GM11168 (cell line): Measurements from ENCODE around the gene SPRY2.

Experiments
- in situ Hi-C: fragments of 300-500 bp; cut with MboI; formaldehyde crosslinking; loops from one replicate; pipeline ENCODE4 v1.12.0; 2022; ENCODE audit warnings: low sequenced_read_pairs; ENCODE audit not compliant: unreplicated experiment

SPRY2 gene

GRCh38 chr13:80314711-80315653 is 25.9 kb downstream of the SPRY2 start:
- in situ Hi-C loops = no loop called here

DNA sequence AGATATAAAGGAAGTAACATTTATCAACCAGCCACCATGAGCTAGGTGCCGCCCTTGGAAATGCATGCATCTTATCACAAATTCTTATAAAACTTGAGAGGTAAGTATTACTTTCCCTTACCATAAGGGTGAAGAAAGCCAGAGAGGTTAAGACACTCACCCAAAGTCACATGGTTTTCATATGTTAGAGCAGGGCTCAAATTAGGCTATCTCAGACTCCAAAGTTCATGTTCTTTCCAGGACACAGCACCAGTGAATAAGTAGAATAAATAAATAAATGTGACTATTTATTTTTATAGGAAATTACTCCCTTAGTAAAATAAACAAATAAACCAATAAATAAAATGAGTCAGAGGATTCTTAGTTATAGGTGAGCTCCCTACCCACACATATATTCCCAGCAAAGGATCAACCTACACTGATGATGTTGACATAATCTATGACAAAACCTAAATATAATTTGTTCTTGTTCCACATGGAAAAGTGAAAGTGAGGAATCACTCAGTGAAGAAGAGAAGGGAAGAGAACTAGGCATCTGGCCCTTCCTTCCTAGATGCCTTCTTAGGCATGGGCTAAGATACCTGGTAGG is 27.2 kb downstream of the SPRY2 start:
- in situ Hi-C loops = no loop called here

GRCh38 chr13:80312967-80313366 is 28.0 kb downstream of the SPRY2 start:
- in situ Hi-C loops = no loop called here

DNA sequence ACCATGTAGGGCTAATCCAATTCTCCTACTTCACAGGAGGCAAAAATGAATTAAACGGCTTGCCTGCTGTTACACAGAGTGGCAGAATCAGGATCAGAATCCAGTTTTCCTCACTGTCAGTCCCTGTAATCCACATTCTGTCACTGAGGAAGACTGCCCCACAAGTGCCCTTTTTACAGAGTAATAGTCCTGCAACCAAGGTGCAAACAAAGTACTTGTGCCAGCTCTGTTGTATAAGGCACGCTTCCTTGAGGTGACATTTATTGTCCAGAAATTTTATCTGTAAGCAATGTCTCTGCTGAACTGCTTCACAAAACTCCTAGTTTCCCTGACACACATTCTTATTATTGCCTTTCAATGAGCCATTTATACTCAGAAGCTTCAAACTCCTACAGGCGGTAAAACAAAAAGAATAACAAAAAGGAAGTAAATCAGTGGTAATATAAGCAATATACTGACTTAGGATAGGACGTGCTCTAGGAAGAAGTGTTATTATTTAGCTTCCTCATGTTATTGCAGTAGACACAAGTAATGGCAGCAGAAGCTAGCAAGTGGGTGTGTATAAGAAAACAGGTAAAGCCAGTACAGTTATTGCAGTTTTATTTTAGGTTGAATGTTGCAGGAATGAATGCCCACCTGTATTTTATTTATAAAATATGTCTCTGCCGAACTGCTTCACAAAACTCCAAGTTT is 28.8 kb downstream of the SPRY2 start:
- in situ Hi-C loops = no loop called here

DNA sequence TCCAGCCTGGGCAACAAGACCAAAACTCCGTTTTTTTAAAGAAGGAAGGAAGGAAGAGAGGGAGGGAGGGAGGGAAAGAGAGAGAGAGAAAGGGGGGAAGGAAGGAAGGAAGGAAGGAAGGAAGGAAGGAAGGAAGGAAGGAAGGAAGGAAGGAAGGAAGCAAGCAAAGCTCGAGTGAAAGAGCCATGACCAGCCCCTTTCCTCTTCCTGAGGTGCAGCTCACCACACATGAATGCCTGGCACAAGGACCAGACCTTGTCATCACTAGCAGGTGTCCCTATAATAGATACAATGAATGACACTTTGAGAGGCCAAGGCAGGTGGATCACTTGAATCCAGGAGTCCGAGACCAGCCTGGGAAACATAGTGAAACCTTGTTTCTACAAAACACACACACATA is 31.0 kb downstream of the SPRY2 start:
- in situ Hi-C loops = no loop called here

- in situ Hi-C loops = no loop called here
Observed at GRCh38 chr13:80307401-80307987, 33.4 kb downstream of the SPRY2 start.

- in situ Hi-C loops = no loop called here
Observed at GRCh38 chr13:80306337-80306972, 34.5 kb downstream of the SPRY2 start.

- in situ Hi-C loops = no loop called here
Observed at GRCh38 chr13:80305737-80306136, 35.2 kb downstream of the SPRY2 start.

GRCh38 chr13:80303225-80303811 is 37.6 kb downstream of the SPRY2 start:
- in situ Hi-C loops = no loop called here

DNA sequence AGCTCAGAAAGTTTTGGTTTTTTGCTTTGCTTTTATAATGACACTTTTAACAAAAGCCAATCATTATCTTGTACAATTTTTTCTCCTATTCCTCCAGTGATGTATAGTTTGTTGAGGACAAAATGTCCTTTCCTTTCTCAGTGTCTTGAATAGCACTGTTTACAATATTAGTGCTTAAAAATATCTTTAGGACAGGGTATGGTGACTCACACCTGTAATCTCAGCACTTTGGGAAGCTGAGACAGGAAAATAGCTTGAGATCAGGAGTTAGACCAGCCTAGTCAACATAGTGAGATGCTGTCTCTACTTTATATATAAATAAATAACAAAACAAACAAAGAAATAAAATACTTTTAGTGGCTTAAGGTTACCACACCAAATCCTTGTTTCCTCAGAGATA is 41.9 kb downstream of the SPRY2 start:
- in situ Hi-C loops = no loop called here

DNA sequence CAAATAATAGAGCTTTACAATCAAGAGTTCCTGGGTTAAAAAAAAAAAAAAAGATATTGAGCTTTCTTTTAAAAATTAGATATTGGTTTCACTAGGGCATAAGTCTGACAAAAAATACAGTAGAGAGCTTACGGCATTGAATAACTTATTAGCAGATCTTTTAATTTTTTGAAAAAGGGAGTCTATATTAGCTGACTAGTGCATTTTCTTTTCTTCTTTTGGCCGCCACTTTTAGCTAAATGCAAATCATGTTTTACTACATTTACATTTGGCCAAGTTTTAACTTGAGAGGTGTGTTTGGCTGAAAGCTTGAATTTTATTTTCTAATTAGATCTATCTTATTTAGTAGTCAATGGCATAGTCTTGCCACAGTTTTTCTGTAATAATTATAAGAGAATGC is 43.4 kb downstream of the SPRY2 start:
- in situ Hi-C loops = no loop called here

GRCh38 chr13:80297094-80297493 is 43.8 kb downstream of the SPRY2 start:
- in situ Hi-C loops = no loop called here

DNA sequence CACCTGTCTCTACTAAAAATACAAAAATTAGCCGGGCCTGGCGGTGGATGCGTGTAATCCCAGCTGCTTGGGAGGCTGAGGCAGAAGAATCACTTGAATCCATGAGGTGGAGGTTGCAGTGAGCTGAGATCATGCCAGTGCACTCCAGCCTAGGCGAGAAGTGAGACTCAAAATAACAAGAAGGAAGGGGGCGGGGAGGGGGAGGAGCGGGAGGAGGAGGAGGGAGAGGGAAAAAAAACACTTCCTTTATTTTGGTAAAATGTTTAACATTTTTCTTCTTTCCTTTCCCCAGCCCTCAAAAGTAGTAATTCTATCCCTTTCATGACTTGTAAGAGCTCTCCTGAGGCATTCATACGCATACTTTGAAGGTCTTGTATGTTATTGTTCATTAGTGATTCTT is 44.3 kb downstream of the SPRY2 start:
- in situ Hi-C loops = no loop called here

- in situ Hi-C loops = no loop called here
Observed at GRCh38 chr13:80290591-80290990, 50.3 kb downstream of the SPRY2 start.
